GM12878 (cell line): ENCODE results near the gene TMEM97.

ENCODE experiments used
- CHD2 ChIP-seq: IDR thresholded peaks from 2 replicates; pipeline ENCODE4 v1.6.1; 2011; ENCODE audit warnings: low read depth, low read length, improper control_type of control experiment, borderline replicate concordance
- CREM ChIP-seq: IDR thresholded peaks from 2 replicates; pipeline ENCODE4 v1.6.1; 2014; ENCODE audit warnings: antibody characterized with exemption, low read depth
- CTCF ChIP-seq, 3 experiments: IDR thresholded peaks in 2 of 3; conservative IDR thresholded peaks in 1 of 3; 2 replicates each; pipeline ENCODE4 v1.5.1; 2011; ENCODE audit warnings: low read depth in 3 of 3, low read length in 3 of 3, mild to moderate bottlenecking in 3 of 3, control low read depth in 2 of 3, moderate library complexity in 2 of 3, inconsistent platforms in 1 of 3, mixed read lengths in 1 of 3; ENCODE audit not compliant: control insufficient read depth in 2 of 3, insufficient read depth in 1 of 3; ENCODE audit errors: extremely low read depth in 1 of 3
- FOXM1 ChIP-seq: IDR thresholded peaks from 2 replicates; pipeline ENCODE4 v1.6.1; 2012; ENCODE audit warnings: low read depth, mild to moderate bottlenecking, inconsistent platforms, low read length, moderate library complexity
- JUNB ChIP-seq: IDR thresholded peaks from 2 replicates; pipeline ENCODE4 v1.6.1; 2016; ENCODE audit warnings: antibody characterized with exemption, mild to moderate bottlenecking
- KLF5 ChIP-seq: fragments of 450-650 bp; IDR thresholded peaks from 2 replicates; pipeline ENCODE4 v1.6.1; 2014; ENCODE audit warnings: mild to moderate bottlenecking; ENCODE audit not compliant: partially characterized antibody
- MXI1 ChIP-seq: fragments of 150-350 bp; IDR thresholded peaks from 2 replicates; pipeline ENCODE4 v1.6.1; 2011; ENCODE audit warnings: low read depth, mild to moderate bottlenecking, inconsistent platforms, low read length, improper control_type of control experiment
- NR2C1 ChIP-seq: fragments of 450-650 bp; IDR thresholded peaks from 2 replicates; pipeline ENCODE4 v1.6.1; 2017; ENCODE audit warnings: antibody characterized with exemption, mild to moderate bottlenecking, moderate library complexity
- POLR2A ChIP-seq: IDR thresholded peaks from 2 replicates; pipeline ENCODE4 v1.6.1; 2011; ENCODE audit warnings: low read depth, mild to moderate bottlenecking, low read length
- POLR2AphosphoS5 ChIP-seq: IDR thresholded peaks from 2 replicates; pipeline ENCODE4 v1.6.1; 2011; ENCODE audit warnings: mild to moderate bottlenecking, low read length, inconsistent platforms
- TCF12 ChIP-seq: IDR thresholded peaks from 2 replicates; pipeline ENCODE4 v1.6.1; 2011; ENCODE audit warnings: low read depth, mild to moderate bottlenecking, low read length
- USF2 ChIP-seq: IDR thresholded peaks from 2 replicates; pipeline ENCODE4 v1.6.1; 2011; ENCODE audit warnings: low read depth, low read length, improper control_type of control experiment, borderline replicate concordance
- ZSCAN29 ChIP-seq: fragments of 450-650 bp; IDR thresholded peaks from 2 replicates; pipeline ENCODE4 v1.6.1; 2017; ENCODE audit warnings: mild to moderate bottlenecking, moderate library complexity

- TF ChIP-seq CHD2 (no peak), POLR2A (no peak), USF2 (no peak), POLR2AphosphoS5 (no peak), ZSCAN29 (no peak), JUNB (no peak), TCF12 (no peak), CREM (no peak), KLF5 (no peak), FOXM1 (no peak), CTCF (IDR thresholded peaks at IDR 0.05 in 2 of 3, conservative IDR thresholded peaks at IDR 0.05 in 1 of 3; ENCODE audit: control insufficient read depth in 2 of 3, extremely low read depth in 1 of 3, insufficient read depth in 1 of 3, low read depth in 3 of 3, low read length in 3 of 3) (no peak), NR2C1 (no peak), MXI1 (no peak)
Observed at GRCh38 chr17:28295677-28296578, 23.1 kb upstream of the TMEM97 start.
